OCI-LY7 (cell line): ENCODE data around the gene CPNE9. TPM values are rescaled to one million over a fixed set of nuclear protein-coding genes. Genes with fewer than 3 reads are reported as not detected.

Source experiments
- BruUV-seq: library from RNA; stranded (reverse); fragments of 400-500 nt; replicated peaks from 2 replicates; lab custom pipeline; 2021; lab: Mats Ljungman, UMichigan
- CTCF ChIA-PET: fragments of 300-600 bp; sonication (Branson Sonifier 250); formaldehyde crosslinking; loops from one replicate; lab custom pipeline; 2022; ENCODE audit warnings: antibody characterized with exemption; ENCODE audit not compliant: unreplicated experiment; lab: Charles Lee
- POLR2A ChIA-PET: fragments of 300-600 bp; sonication (Branson Sonifier 250); formaldehyde crosslinking; loops from one replicate; lab custom pipeline; 2022; ENCODE audit warnings: antibody characterized with exemption; lab: Charles Lee
- DNase-seq: peaks from one replicate; pipeline ENCODE4 v3.0.0-alpha.2; 2015; ENCODE audit warnings: low spot score
- H2AFZ ChIP-seq: fragments of 200-600 bp; sonication (generic), shearing (Covaris generic); 2 replicates; pipeline ENCODE4 v1.6.1; 2014; ENCODE audit warnings: mild to moderate bottlenecking, antibody characterized with exemption, low read length, moderate library complexity
- H3K27ac ChIP-seq: fragments of 200-600 bp; sonication (generic); 2 replicates; pipeline ENCODE4 v1.5.1; 2014; ENCODE audit warnings: mixed run types, low read depth, mild to moderate bottlenecking, moderate library complexity, low read length, inconsistent platforms; ENCODE audit not compliant: poor library complexity, severe bottlenecking
- H3K36me3 ChIP-seq: fragments of 200-600 bp; sonication (generic); 2 replicates; pipeline ENCODE4 v1.6.1; 2014; ENCODE audit warnings: mild to moderate bottlenecking, antibody characterized with exemption, low read length, moderate library complexity, mixed read lengths; ENCODE audit not compliant: insufficient read depth
- H3K4me1 ChIP-seq: fragments of 200-600 bp; sonication (generic); 2 replicates; pipeline ENCODE4 v1.5.1; 2014; ENCODE audit warnings: mild to moderate bottlenecking, low read length; ENCODE audit not compliant: insufficient read depth, poor library complexity, severe bottlenecking
- H3K4me2 ChIP-seq: fragments of 200-600 bp; sonication (generic); 2 replicates; pipeline ENCODE4 v1.6.1; 2014; ENCODE audit warnings: mild to moderate bottlenecking, low read length
- H3K4me3 ChIP-seq: fragments of 200-600 bp; sonication (generic); 2 replicates; pipeline ENCODE4 v1.5.1; 2014; ENCODE audit warnings: mild to moderate bottlenecking, low read depth, low read length; ENCODE audit not compliant: poor library complexity, severe bottlenecking
- H3K79me2 ChIP-seq: fragments of 200-600 bp; sonication (generic); 2 replicates; pipeline ENCODE4 v1.6.1; 2016; ENCODE audit warnings: low read depth, mild to moderate bottlenecking, low read length, moderate library complexity, mixed read lengths; ENCODE audit not compliant: insufficient read depth
- H3K9me2 ChIP-seq: fragments of 200-600 bp; sonication (generic); 2 replicates; pipeline ENCODE4 v1.6.1; 2016; ENCODE audit warnings: mild to moderate bottlenecking, low read length, mixed read lengths; ENCODE audit not compliant: insufficient read depth
- H3K9me3 ChIP-seq: fragments of 200-600 bp; sonication (generic); 2 replicates; pipeline ENCODE4 v1.6.1; 2014; ENCODE audit warnings: mild to moderate bottlenecking, mixed run types, low read length, mixed read lengths
- H4K20me1 ChIP-seq: fragments of 200-600 bp; sonication (generic); 2 replicates; pipeline ENCODE4 v1.6.1; 2014; ENCODE audit warnings: mild to moderate bottlenecking, antibody characterized with exemption, low read length, moderate library complexity, mixed read lengths; ENCODE audit not compliant: insufficient read depth
- EZH2phosphoT487 ChIP-seq: fragments of 200-600 bp; sonication (generic); IDR thresholded peaks from 2 replicates; pipeline ENCODE4 v1.6.1; 2018; ENCODE audit warnings: low read depth, borderline replicate concordance, mild to moderate bottlenecking, mixed run types, antibody characterized with exemption, low read length, moderate library complexity, mixed read lengths
- intact Hi-C: fragments of 100-400 bp; cut with micrococcal nuclease; formaldehyde crosslinking; loops from one replicate; pipeline ENCODE4 v1.10.0; 2022; ENCODE audit not compliant: unreplicated experiment
- total RNA-seq, 2 experiments: library from RNA; depleted of rRNA in 1 of 2; stranded (reverse); fragments of >200 nt in 1 of 2; shearing (Covaris generic) in 1 of 2; gene quantifications; 2 replicates each; pipeline ENCODE4 v1.2.3, GENCODE V29; 2014 to 2022
- TF ChIP-seq, protein P1 (sequence below): fragments of 200-600 bp; sonication (generic); conservative IDR thresholded peaks from 2 replicates; pipeline ENCODE4 v1.5.1; 2014; ENCODE audit warnings: mild to moderate bottlenecking, antibody characterized with exemption, low read length, moderate library complexity, mixed read lengths

The CPNE9 gene
- total RNA-seq, 2 experiments from 2014 or later = not detected

DNA sequence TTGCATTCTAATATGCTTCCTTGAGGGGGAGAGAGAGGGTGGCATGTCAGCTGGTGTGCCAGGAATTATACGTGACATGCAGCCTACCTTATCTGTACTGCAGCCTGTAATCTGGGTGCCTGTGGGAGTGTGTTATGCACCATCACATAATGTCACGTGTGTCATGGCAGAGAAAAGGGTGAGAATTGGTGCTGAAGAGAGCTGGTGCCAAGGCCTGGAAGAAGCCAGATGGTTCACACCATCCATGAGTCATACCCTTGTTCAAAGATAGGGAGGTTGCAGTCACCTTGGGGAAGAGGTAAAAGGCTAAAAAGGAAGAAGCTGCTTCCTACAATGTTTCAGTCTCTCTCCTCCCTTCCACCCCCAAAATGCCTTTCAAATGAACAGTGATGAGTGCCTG lies 33.2 kb downstream of the CPNE9 start:
- peaks cover 21% of the 10 kb centered on the region for H3K79me2 ChIP-seq

DNA sequence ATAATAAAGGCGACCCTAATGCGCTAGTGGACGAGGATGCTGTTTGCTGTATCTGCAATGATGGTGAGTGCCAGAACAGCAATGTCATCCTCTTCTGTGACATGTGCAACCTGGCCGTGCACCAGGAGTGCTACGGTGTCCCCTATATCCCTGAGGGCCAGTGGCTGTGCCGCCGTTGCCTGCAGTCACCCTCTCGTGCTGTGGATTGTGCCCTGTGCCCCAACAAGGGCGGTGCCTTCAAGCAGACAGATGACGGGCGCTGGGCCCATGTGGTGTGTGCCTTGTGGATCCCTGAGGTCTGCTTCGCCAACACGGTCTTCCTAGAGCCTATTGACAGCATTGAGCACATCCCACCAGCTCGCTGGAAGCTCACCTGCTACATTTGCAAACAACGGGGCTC lies 35.5 kb downstream of the CPNE9 start:
- Histone ChIP-seq H3K9me2 (no peaks in the 10 kb centered on the region), H3K79me2 (no peaks in the 10 kb centered on the region; the same call in 1 of the 2 replicates), H3K4me1 (no peaks in the 10 kb centered on the region), H3K9me3 (no peaks in the 10 kb centered on the region), H4K20me1 (peaks cover 9% of the 10 kb centered on the region; the same call in 1 of the 2 replicates), H3K4me3 (no peak overlapping the region), H3K4me2 (no peak overlapping the region), H2AFZ (no peak overlapping the region), H3K36me3 (peaks cover 99% of the 10 kb centered on the region), H3K27ac (no peak overlapping the region)
- BruUV-seq = no TSS peak
- intact Hi-C loops = no loop called here
- DNase-seq = no peak
- ChIA-PET POLR2A (interaction anchor here (0.6 kb wide), 1 partner anchor 82 kb away, joined by 3 read pairs; no protein-coding TSS in a partner anchor), CTCF (no interaction called here)
- TF ChIP-seq, protein P1, sequence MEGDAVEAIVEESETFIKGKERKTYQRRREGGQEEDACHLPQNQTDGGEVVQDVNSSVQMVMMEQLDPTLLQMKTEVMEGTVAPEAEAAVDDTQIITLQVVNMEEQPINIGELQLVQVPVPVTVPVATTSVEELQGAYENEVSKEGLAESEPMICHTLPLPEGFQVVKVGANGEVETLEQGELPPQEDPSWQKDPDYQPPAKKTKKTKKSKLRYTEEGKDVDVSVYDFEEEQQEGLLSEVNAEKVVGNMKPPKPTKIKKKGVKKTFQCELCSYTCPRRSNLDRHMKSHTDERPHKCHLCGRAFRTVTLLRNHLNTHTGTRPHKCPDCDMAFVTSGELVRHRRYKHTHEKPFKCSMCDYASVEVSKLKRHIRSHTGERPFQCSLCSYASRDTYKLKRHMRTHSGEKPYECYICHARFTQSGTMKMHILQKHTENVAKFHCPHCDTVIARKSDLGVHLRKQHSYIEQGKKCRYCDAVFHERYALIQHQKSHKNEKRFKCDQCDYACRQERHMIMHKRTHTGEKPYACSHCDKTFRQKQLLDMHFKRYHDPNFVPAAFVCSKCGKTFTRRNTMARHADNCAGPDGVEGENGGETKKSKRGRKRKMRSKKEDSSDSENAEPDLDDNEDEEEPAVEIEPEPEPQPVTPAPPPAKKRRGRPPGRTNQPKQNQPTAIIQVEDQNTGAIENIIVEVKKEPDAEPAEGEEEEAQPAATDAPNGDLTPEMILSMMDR = no peak
- TF ChIP-seq EZH2phosphoT487 = no peak

More for the DNA sequence above, 33.2 kb downstream of the CPNE9 start:
- H2AFZ ChIP-seq = no peak overlapping the region
- no peak overlapping the region for H3K4me2 ChIP-seq
- BruUV-seq = no TSS peak
- peaks cover 87% of the 10 kb centered on the region for H3K36me3 ChIP-seq
- ChIA-PET POLR2A (interaction anchor here (0.6 to 2.7 kb wide), 3 partner anchors 14 to 232 kb away, joined by 3 to 11 read pairs (median 5); partner anchors contain the start of genes MTMR14 and OGG1), CTCF (interaction anchor here (0.6 kb wide), 1 partner anchor 196 kb away, joined by 3 read pairs; no protein-coding TSS in a partner anchor)
- H3K27ac ChIP-seq = no peak overlapping the region
- TF ChIP-seq, protein P1 = no peak
- no peak for TF ChIP-seq EZH2phosphoT487
- H4K20me1 ChIP-seq = peaks cover 21% of the 10 kb centered on the region; the same call in 1 of the 2 replicates
- intact Hi-C loops = no loop called here
- H3K4me3 ChIP-seq = no peak overlapping the region
- DNase-seq = no peak
- H3K4me1 ChIP-seq = peaks cover 12% of the 10 kb centered on the region
- H3K9me3 ChIP-seq = no peaks in the 10 kb centered on the region
- H3K9me2 ChIP-seq = no peaks in the 10 kb centered on the region

- Histone ChIP-seq H3K27ac (no peak overlapping the region), H4K20me1 (peaks cover 4% of the 10 kb centered on the region; the same call in 1 of the 2 replicates), H3K4me3 (no peak overlapping the region), H3K4me2 (no peak overlapping the region), H2AFZ (no peak overlapping the region), H3K9me3 (no peaks in the 10 kb centered on the region), H3K36me3 (peaks cover 100% of the 10 kb centered on the region), H3K79me2 (no peaks in the 10 kb centered on the region), H3K4me1 (no peaks in the 10 kb centered on the region), H3K9me2 (no peaks in the 10 kb centered on the region)
- ChIA-PET CTCF (interaction anchor here (0.6 kb wide), 1 partner anchor 85 kb away, joined by 3 read pairs; no protein-coding TSS in a partner anchor), POLR2A (interaction anchor here (0.5 to 1.9 kb wide), 2 partner anchors 10 to 238 kb away, joined by 5 read pairs; no protein-coding TSS in a partner anchor)
- DNase-seq = no peak
- intact Hi-C loops = no loop called here
- no TSS peak for BruUV-seq
- TF ChIP-seq EZH2phosphoT487 = no peak
- TF ChIP-seq, protein P1 = no peak
Measured at GRCh38 chr3:9742560-9742959, 38.9 kb downstream of the CPNE9 start.
